ENCODE results near the gene TP53INP2.

TP53INP2 gene

GRCh38 chr20:34750484-34750883 is 46.3 kb downstream of the TP53INP2 start:
- no peak overlapping the region for H3K4me3 ChIP-seq (ENCODE audit: low read length)
- DNase-seq (ENCODE audit: low read depth): no peak
- TF ChIP-seq CTCF (IDR thresholded peaks at IDR 0.05; ENCODE audit: insufficient read depth, low read depth, low read length, missing control alignments): no peak

- H3K4me3 ChIP-seq (ENCODE audit: low read length): no peak overlapping the region
- DNase-seq (ENCODE audit: low read depth): no peak
- TF ChIP-seq CTCF (IDR thresholded peaks at IDR 0.05; ENCODE audit: insufficient read depth, low read depth, low read length, missing control alignments): no peak
Measured at GRCh38 chr20:34751453-34751852, 47.3 kb downstream of the TP53INP2 start.

GRCh38 chr20:34753706-34754461 is 49.7 kb downstream of the TP53INP2 start:
- no peak overlapping the region for H3K4me3 ChIP-seq (ENCODE audit: low read length)
- DNase-seq (ENCODE audit: low read depth): peak; percentile 41
- TF ChIP-seq CTCF (IDR thresholded peaks at IDR 0.05; ENCODE audit: insufficient read depth, low read depth, low read length, missing control alignments): peak; percentile 21

GRCh38 chr20:34754611-34755010 is 50.5 kb downstream of the TP53INP2 start:
- DNase-seq (ENCODE audit: low read depth): no peak
- TF ChIP-seq CTCF (IDR thresholded peaks at IDR 0.05; ENCODE audit: insufficient read depth, low read depth, low read length, missing control alignments): no peak
- H3K4me3 ChIP-seq (ENCODE audit: low read length): no peak overlapping the region

GRCh38 chr20:34755367-34755766 is 51.2 kb downstream of the TP53INP2 start:
- DNase-seq (ENCODE audit: low read depth): no peak
- no peak overlapping the region for H3K4me3 ChIP-seq (ENCODE audit: low read length)
- TF ChIP-seq CTCF (IDR thresholded peaks at IDR 0.05; ENCODE audit: insufficient read depth, low read depth, low read length, missing control alignments): no peak

- no peak for TF ChIP-seq CTCF (IDR thresholded peaks at IDR 0.05; ENCODE audit: insufficient read depth, low read depth, low read length, missing control alignments)
- H3K4me3 ChIP-seq (ENCODE audit: low read length): no peak overlapping the region
- no peak for DNase-seq (ENCODE audit: low read depth)
Measured at GRCh38 chr20:34762031-34762555, 57.9 kb downstream of the TP53INP2 start.

Data from epithelial cell of esophagus (primary cell).